Natural killer cell (primary cell): Measurements from ENCODE around the gene AGBL5. TPM values are rescaled to one million over a fixed set of nuclear protein-coding genes. Genes with fewer than 3 reads are reported as not detected.
A peak's percentile ranks its signal among the peaks of the same experiment; 100 is the strongest.

ENCODE experiments used
- ATAC-seq, 3 donors: fragments of 150-1000 bp in 2 of 3; fragments of 200-7000 bp in 1 of 3; cut with Tn5 transposase; 1 replicate in 1 of 3; 2 replicates in 2 of 3; pipeline ENCODE4 v1.10.0; 2021; ENCODE audit warnings: mild to moderate bottlenecking in 2 of 3, moderate library complexity in 2 of 3
- DNase-seq, 2 donors: peaks; one replicate each; pipeline versions ENCODE4 v3.0.0 to v3.0.0-alpha.2; 2013 to 2021; ENCODE audit warnings: mixed read lengths in 1 of 2
- H3K27ac ChIP-seq: one replicate; pipeline ENCODE4 v1.5.1; 2013; ENCODE audit warnings: mild to moderate bottlenecking, low read length
- H3K27me3 ChIP-seq: one replicate; pipeline ENCODE4 v1.6.1; 2013; ENCODE audit warnings: low read length; ENCODE audit not compliant: control insufficient read depth, insufficient read depth
- H3K36me3 ChIP-seq: one replicate; pipeline ENCODE4 v1.6.1; 2013; ENCODE audit warnings: low read length; ENCODE audit not compliant: control insufficient read depth, insufficient read depth
- H3K4me1 ChIP-seq: one replicate; pipeline ENCODE4 v1.6.1; 2013; ENCODE audit warnings: low read length; ENCODE audit not compliant: control insufficient read depth, insufficient read depth
- H3K4me3 ChIP-seq: one replicate; pipeline ENCODE4 v1.5.1; 2013; ENCODE audit warnings: low read length
- H3K9me3 ChIP-seq: one replicate; pipeline ENCODE4 v1.6.1; 2013; ENCODE audit warnings: low read length; ENCODE audit not compliant: control insufficient read depth, insufficient read depth
- H3K27ac Mint-ChIP-seq, 2 donors: one replicate each; pipeline ENCODE4 v1.8.0; 2022; ENCODE audit warnings: mild to moderate bottlenecking in 2 of 2, mixed read lengths in 2 of 2, moderate library complexity in 1 of 2
- H3K27me3 Mint-ChIP-seq, 2 donors: one replicate each; pipeline ENCODE4 v1.8.0; 2022; ENCODE audit warnings: low read depth in 2 of 2, mixed read lengths in 2 of 2
- H3K36me3 Mint-ChIP-seq: one replicate; pipeline ENCODE4 v1.8.0; 2022; ENCODE audit warnings: mixed read lengths
- H3K4me1 Mint-ChIP-seq, 2 donors: one replicate each; pipeline ENCODE4 v1.8.0; 2022; ENCODE audit warnings: mixed read lengths in 2 of 2
- H3K4me3 Mint-ChIP-seq: one replicate; pipeline ENCODE4 v1.8.0; 2022; ENCODE audit warnings: mild to moderate bottlenecking, moderate library complexity, mixed read lengths
- H3K9me3 Mint-ChIP-seq, 2 donors: one replicate each; pipeline ENCODE4 v1.8.0; 2022; ENCODE audit warnings: mixed read lengths in 2 of 2
- WGBS: methylation state at CpG from one replicate; pipeline ENCODE4 v1.1.7; 2013; ENCODE audit warnings: missing lambda C conversion rate; ENCODE audit not compliant: insufficient coverage; 5-methylcytosine and 5-hydroxymethylcytosine counted together
- intact Hi-C: fragments of 100-400 bp; cut with micrococcal nuclease; formaldehyde crosslinking; loops from one replicate; pipeline ENCODE4 v1.14.2; 2022
- total RNA-seq, 4 donors: library from RNA; stranded (reverse); fragments of 120-200 nt in 1 of 4; gene quantifications; one replicate each; pipeline versions ENCODE4 v1.2.3 to v1.2.4, GENCODE V29; 2013 to 2022
- TF ChIP-seq, protein P1 (sequence below): fragments of 200-600 bp; IDR thresholded peaks from one replicate; pipeline ENCODE4 v1.8.0; 2022; ENCODE audit warnings: antibody characterized with exemption

Gene AGBL5
- total RNA-seq, 3 donors from 2014 or later (not counting 1 experiment from before 2014, with no cell fraction given) = 10.0 to 12.0 (median 10.8) TPM

DNA sequence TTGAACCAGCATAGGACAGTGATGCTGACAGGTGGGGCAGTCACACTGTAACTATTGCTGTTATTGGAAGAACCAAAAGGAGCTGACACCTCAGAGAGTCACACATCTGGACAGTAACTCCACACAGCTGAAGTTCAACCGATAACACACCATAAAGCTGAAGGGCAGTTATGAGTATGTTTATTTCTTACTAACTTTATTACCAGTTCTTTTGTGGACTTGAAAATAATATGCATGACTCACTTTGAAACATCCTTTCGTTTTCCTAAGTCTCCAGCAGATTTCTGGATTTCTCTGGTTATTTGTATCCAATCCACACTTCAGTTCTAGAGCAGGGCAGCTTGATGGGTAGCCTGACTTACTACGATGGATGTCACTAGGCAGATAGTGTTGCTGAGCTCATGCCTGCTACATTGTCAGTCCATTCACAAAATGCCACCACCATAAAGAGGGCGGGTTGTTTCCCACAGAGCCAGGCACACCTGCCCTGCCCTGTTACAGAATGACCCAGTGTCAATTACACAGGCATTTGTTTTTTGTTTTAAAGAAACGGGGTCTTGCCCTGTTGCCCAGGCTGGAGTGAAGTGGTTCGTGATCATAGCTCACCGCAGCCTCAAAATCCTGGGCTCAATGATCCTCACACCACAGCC is 8.4 kb upstream of the AGBL5 start:
- Histone ChIP-seq H3K27me3 (no peaks in the 10 kb centered on the region), H3K4me3 (no peak overlapping the region), H3K4me1 (peaks cover 8% of the 10 kb centered on the region), H3K9me3 (no peaks in the 10 kb centered on the region), H3K36me3 (peaks cover 33% of the 10 kb centered on the region), H3K27ac (no peak overlapping the region)
- Mint-ChIP-seq H3K27ac (peak overlapping the region in 1 of 2 donors; percentile 68), H3K4me3 (no peak overlapping the region), H3K36me3 (peaks cover 11% of the 10 kb centered on the region), H3K27me3 (no peaks in the 10 kb centered on the region), H3K4me1 (peaks cover 0 to 10% of the 10 kb centered on the region in 2 donors), H3K9me3 (no peaks in the 10 kb centered on the region)
- WGBS = 95% methylated on average over 6 of the region's 7 CpGs
- DNase-seq = no peak
- TF ChIP-seq, protein P1, sequence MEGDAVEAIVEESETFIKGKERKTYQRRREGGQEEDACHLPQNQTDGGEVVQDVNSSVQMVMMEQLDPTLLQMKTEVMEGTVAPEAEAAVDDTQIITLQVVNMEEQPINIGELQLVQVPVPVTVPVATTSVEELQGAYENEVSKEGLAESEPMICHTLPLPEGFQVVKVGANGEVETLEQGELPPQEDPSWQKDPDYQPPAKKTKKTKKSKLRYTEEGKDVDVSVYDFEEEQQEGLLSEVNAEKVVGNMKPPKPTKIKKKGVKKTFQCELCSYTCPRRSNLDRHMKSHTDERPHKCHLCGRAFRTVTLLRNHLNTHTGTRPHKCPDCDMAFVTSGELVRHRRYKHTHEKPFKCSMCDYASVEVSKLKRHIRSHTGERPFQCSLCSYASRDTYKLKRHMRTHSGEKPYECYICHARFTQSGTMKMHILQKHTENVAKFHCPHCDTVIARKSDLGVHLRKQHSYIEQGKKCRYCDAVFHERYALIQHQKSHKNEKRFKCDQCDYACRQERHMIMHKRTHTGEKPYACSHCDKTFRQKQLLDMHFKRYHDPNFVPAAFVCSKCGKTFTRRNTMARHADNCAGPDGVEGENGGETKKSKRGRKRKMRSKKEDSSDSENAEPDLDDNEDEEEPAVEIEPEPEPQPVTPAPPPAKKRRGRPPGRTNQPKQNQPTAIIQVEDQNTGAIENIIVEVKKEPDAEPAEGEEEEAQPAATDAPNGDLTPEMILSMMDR = no peak
- ATAC-seq = no peak
- intact Hi-C loops = no loop called here

DNA sequence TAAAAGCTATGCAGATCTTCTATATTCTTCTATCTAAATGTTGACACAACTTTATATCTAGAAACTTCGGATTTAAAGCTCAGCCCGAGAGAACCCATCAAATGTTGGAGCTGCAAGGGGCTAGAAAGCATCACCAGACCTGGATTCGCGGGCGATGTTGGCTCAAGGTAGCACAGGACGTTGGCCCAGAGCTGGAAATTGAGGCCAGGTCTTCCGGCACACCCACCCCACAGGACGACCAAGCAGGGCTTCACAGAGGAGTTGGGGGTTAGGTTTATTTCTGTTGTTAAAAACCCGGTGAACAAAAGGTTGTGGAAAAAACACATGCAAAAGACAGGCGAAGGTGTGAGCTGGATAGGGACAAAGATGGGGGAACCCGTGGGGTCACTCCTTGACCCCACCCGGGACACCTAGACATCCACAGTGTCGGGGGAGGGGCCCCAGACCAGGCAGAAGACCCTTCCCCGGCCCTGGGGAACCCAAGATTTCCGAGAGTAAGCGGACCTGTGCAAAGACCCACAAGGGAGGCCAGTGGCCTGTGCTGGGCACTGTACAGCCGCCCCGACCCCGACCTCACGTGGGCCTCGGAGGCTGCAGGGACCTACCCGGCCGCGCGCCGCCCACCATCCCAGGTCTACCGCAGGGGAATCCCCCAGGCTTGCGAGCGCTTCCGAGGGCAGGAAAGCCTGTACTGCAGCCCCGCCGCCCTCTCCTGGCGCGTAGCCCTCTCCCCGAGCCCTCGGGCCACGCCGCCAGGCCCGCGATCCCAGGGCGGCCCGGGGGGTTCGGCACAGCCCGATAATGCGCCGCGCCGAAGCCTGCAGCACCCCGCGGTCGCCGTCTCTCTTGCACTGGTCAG is 1.8 kb upstream of the AGBL5 start:
- H3K9me3 Mint-ChIP-seq = peaks cover 0 to 2% of the 10 kb centered on the region in 2 donors
- intact Hi-C loops = loop anchor here (2.0 to 5.0 kb wide), 2 partner anchors 17 to 83 kb away; partner anchors contain the start of genes PREB and TMEM214
- H3K4me1 Mint-ChIP-seq = peaks cover 29 to 31% of the 10 kb centered on the region in 2 donors
- H3K4me3 ChIP-seq = peak overlapping the region; percentile 66
- H3K9me3 ChIP-seq = no peaks in the 10 kb centered on the region
- TF ChIP-seq, protein P1 = no peak
- peaks cover 6 to 12% of the 10 kb centered on the region in 2 donors for H3K27me3 Mint-ChIP-seq
- no peaks in the 10 kb centered on the region for H3K27me3 ChIP-seq
- peak overlapping the region; percentile 99 to 100 for H3K27ac Mint-ChIP-seq
- peak overlapping the region; percentile 82 for H3K27ac ChIP-seq
- peaks cover 11% of the 10 kb centered on the region for H3K36me3 Mint-ChIP-seq
- H3K4me3 Mint-ChIP-seq = peak overlapping the region; percentile 99
- DNase-seq (peak; percentile 65 to 85), ATAC-seq (peak; percentile 28 to 48 (median 45))
- peaks cover 16% of the 10 kb centered on the region for H3K4me1 ChIP-seq
- H3K36me3 ChIP-seq = peaks cover 1% of the 10 kb centered on the region
- 13% methylated on average over 52 of the region's 52 CpGs for WGBS

DNA sequence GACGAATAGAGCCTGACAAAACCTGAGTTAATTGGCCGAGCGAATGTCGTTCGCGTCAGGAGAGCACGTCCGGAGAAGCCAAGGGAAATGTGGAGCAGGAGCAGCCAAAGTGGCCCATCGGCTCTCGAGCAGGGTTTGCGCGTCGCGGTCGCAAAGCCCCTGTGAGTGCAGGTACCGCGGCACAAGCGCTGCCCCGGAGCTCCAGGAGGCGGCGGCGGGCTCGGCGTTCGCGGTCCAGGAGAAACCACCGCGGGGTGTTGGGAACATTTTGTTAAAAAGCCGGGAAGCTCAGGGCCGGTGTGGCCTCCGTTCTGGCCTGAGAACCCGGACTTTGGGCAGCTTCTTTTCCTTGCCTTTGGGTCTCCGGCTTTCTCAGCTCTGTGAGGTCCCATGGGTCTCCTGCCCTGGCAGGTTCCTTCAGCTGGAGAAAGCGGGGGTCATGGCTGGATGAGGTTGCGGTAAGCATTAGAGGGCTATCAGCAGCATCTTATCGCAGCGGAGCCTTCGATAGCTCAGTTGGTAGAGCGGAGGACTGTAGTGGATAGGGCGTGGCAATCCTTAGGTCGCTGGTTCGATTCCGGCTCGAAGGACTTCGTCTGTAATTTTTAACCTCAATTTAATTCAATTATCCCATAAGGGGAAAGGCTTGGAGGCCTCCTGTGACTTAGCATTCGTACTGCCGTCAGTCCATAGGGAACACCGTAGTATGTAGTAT is 1.0 kb upstream of the AGBL5 start:
- Mint-ChIP-seq H3K4me3 (peak overlapping the region; percentile 99), H3K9me3 (peaks cover 0 to 2% of the 10 kb centered on the region in 2 donors), H3K27me3 (peaks cover 6 to 12% of the 10 kb centered on the region in 2 donors), H3K4me1 (peaks cover 29 to 37% of the 10 kb centered on the region in 2 donors), H3K27ac (peak overlapping the region; percentile 99 to 100), H3K36me3 (peaks cover 11% of the 10 kb centered on the region)
- no peaks in the 10 kb centered on the region for H3K9me3 ChIP-seq
- H3K27ac ChIP-seq = peak overlapping the region; percentile 82
- H3K4me1 ChIP-seq = peaks cover 16% of the 10 kb centered on the region
- H3K36me3 ChIP-seq = peaks cover 9% of the 10 kb centered on the region
- DNase-seq (peak; percentile 94 to 98), ATAC-seq (peak; percentile 59 to 80 (median 60))
- TF ChIP-seq, protein P1 = no peak
- under 1% methylated on average over 45 of the region's 48 CpGs for WGBS
- peak overlapping the region; percentile 66 for H3K4me3 ChIP-seq
- intact Hi-C loops = loop anchor here (2.0 to 5.0 kb wide), 2 partner anchors 18 to 82 kb away; partner anchors contain the start of genes PREB and TMEM214
- no peaks in the 10 kb centered on the region for H3K27me3 ChIP-seq
